Measurements from ENCODE around the gene NDUFB6.
"Not testable (repeated sequence)": the region's sequence is repeated elsewhere in the genome, so short reads cannot be mapped to it uniquely, and the experiment has no call there.

Gene NDUFB6

DNA sequence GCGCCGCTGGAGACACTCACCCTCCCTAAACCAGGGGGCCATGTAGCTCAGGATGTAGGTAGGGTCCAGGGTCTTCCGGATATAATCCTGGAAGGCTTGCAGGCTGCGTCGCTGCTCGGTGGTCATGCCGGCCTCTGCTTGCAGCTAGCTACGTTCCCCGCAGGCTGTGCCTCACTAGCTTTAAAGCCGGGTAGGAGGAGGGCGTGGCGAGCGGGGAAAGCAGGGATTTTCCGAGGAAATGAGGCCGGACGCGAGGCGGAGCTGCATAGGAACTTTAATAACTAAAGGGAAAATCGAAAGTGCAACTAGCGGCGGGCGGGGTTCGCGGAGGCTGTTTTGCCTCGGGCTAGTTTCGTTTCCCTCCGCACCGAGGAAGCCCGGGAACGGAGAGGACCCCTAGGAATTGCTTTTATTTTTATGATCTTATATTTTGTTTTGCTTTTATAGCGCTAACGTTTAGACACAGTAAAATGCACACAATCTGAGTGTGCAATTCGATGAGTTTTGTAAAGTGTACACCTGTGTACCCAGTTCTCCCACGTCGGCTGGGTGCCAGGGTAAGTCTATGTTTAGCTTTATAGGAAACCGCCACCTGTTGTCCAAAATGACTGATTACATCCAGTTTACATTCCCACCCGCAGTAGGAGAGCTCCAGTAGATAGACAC is 46.8 kb downstream of the NDUFB6 start, which contains the start of gene RIGI:
Gene RIGI (minus strand): TSS at position 156 of the 666 bp plus-strand sequence. CDS start 30 bp downstream, at position 126.
- H3K36me3 ChIP-seq (replicated peaks; ENCODE audit: low read depth, low read length) = no peaks in the 10 kb centered on the region
- H3K9ac ChIP-seq (ENCODE audit: low read length) = peak within 1 kb of the TSS; percentile 69
- no peak for TF ChIP-seq EZH2phosphoT487 (IDR thresholded peaks at IDR 0.05; ENCODE audit: low read depth)
- TF ChIP-seq, protein P1, sequence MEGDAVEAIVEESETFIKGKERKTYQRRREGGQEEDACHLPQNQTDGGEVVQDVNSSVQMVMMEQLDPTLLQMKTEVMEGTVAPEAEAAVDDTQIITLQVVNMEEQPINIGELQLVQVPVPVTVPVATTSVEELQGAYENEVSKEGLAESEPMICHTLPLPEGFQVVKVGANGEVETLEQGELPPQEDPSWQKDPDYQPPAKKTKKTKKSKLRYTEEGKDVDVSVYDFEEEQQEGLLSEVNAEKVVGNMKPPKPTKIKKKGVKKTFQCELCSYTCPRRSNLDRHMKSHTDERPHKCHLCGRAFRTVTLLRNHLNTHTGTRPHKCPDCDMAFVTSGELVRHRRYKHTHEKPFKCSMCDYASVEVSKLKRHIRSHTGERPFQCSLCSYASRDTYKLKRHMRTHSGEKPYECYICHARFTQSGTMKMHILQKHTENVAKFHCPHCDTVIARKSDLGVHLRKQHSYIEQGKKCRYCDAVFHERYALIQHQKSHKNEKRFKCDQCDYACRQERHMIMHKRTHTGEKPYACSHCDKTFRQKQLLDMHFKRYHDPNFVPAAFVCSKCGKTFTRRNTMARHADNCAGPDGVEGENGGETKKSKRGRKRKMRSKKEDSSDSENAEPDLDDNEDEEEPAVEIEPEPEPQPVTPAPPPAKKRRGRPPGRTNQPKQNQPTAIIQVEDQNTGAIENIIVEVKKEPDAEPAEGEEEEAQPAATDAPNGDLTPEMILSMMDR (IDR thresholded peaks at IDR 0.05; ENCODE audit: low read depth, low read length) = peak; percentile 63
- H3K79me2 ChIP-seq (ENCODE audit: low read length) = no peaks in the 10 kb centered on the region
- H3K4me2 ChIP-seq (ENCODE audit: low read length) = peak within 1 kb of the TSS; percentile 93
- H3K27ac ChIP-seq (ENCODE audit: low read length) = no peak within 1 kb of the TSS
- H4K20me1 ChIP-seq (ENCODE audit: insufficient read depth, low read length) = no peaks in the 10 kb centered on the region
- no peaks in the 10 kb centered on the region for H3K9me3 ChIP-seq (ENCODE audit: insufficient read depth, low read length)
- H2AFZ ChIP-seq (ENCODE audit: low read depth, low read length) = peak within 1 kb of the TSS; percentile 93
- peaks cover 9% of the 10 kb centered on the region for H3K4me1 ChIP-seq (ENCODE audit: low read length)
- no peaks in the 10 kb centered on the region for H3K27me3 ChIP-seq (ENCODE audit: low read depth, low read length)
- peak within 1 kb of the TSS; percentile 88 for H3K4me3 ChIP-seq (ENCODE audit: low read length)

GRCh38 chr9:32525709-32526030 is 47.3 kb downstream of the NDUFB6 start:
- Histone ChIP-seq H3K4me2 (ENCODE audit: low read length) (peak overlapping the region; percentile 93), H3K9ac (ENCODE audit: low read length) (peak overlapping the region; percentile 69), H3K36me3 (replicated peaks; ENCODE audit: low read depth, low read length) (no peaks in the 10 kb centered on the region), H3K4me1 (ENCODE audit: low read length) (peaks cover 9% of the 10 kb centered on the region), H2AFZ (ENCODE audit: low read depth, low read length) (peak overlapping the region; percentile 93), H3K79me2 (ENCODE audit: low read length) (no peaks in the 10 kb centered on the region), H3K27me3 (ENCODE audit: low read depth, low read length) (no peaks in the 10 kb centered on the region), H3K4me3 (ENCODE audit: low read length) (peak overlapping the region; percentile 88), H4K20me1 (ENCODE audit: insufficient read depth, low read length) (no peaks in the 10 kb centered on the region), H3K9me3 (ENCODE audit: insufficient read depth, low read length) (no peaks in the 10 kb centered on the region), H3K27ac (ENCODE audit: low read length) (no peak overlapping the region)
- TF ChIP-seq EZH2phosphoT487 (IDR thresholded peaks at IDR 0.05; ENCODE audit: low read depth) = no peak
- TF ChIP-seq, protein P1 (IDR thresholded peaks at IDR 0.05; ENCODE audit: low read depth, low read length) = no peak

DNA sequence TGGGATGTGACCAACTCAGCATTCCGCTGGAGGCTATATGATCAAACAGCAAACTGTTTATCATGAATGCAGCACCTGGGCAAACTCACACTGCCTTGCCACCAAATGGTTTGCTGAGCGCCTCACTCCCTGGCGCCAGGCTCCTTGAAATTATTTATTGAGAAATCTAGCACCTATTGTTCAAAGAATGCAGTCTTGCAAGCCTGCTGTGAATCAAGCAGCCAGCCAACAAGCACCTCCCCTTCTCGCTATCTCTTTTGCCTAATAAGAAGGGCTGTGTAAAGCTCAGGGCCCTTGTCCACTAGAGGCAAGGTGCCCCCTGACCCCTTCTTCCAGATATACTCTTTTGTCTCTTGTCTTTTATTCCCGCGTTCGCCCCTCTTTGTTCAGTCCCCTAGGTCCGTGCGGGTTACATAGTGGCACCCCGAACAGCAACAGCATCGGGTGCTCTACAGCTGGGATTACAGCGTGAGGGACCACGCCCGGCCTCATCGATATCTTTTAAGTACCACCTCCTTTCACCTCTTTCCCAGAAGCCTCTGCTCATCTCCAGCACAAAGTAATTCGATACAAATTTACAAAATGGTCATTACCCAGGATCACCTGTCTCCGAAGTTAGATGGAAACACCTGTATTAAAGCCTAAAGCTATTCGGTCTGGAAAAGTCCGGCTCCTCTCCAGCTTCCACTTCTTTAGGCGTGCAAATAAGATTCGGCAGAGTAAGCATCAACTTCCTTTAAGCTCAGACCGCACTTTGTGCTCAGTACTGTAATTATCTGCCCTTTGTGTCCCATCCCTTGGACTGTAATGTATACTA is 47.9 kb downstream of the NDUFB6 start:
- Histone ChIP-seq H3K9ac (ENCODE audit: low read length) (peak overlapping the region; percentile 69), H4K20me1 (ENCODE audit: insufficient read depth, low read length) (no peaks in the 10 kb centered on the region), H3K27ac (ENCODE audit: low read length) (no peak overlapping the region), H3K4me2 (ENCODE audit: low read length) (peak overlapping the region; percentile 93), H3K4me1 (ENCODE audit: low read length) (peaks cover 9% of the 10 kb centered on the region), H3K27me3 (ENCODE audit: low read depth, low read length) (no peaks in the 10 kb centered on the region), H3K36me3 (replicated peaks; ENCODE audit: low read depth, low read length) (no peaks in the 10 kb centered on the region), H3K79me2 (ENCODE audit: low read length) (no peaks in the 10 kb centered on the region), H3K4me3 (ENCODE audit: low read length) (peak overlapping the region; percentile 88), H3K9me3 (ENCODE audit: insufficient read depth, low read length) (no peaks in the 10 kb centered on the region), H2AFZ (ENCODE audit: low read depth, low read length) (peak overlapping the region; percentile 93)
- TF ChIP-seq, protein P1 (IDR thresholded peaks at IDR 0.05; ENCODE audit: low read depth, low read length) = no peak
- no peak for TF ChIP-seq EZH2phosphoT487 (IDR thresholded peaks at IDR 0.05; ENCODE audit: low read depth)

DNA sequence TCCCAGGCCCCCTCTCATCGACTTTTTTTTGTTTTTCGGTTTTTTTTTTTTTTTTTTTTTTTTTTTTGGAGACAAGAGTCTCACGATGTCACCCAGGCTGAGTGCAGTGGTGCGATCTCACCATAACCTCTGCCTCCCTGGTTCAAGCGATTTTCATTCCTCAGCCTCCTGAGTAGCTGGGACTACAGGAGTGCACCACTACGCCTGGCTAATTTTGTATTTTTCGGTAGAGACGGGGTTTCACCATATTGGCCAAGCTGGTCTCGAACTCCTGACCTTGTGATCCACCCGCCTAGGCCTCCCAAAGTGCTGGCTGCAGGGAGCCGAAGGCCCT is 48.4 kb downstream of the NDUFB6 start:
- not testable (repeated sequence) for H3K4me2 ChIP-seq (ENCODE audit: low read length); H4K20me1 ChIP-seq (ENCODE audit: insufficient read depth, low read length); H3K27me3 ChIP-seq (ENCODE audit: low read depth, low read length); H3K4me3 ChIP-seq (ENCODE audit: low read length); H3K79me2 ChIP-seq (ENCODE audit: low read length); H3K27ac ChIP-seq (ENCODE audit: low read length); H3K36me3 ChIP-seq (replicated peaks; ENCODE audit: low read depth, low read length); H3K9me3 ChIP-seq (ENCODE audit: insufficient read depth, low read length); H2AFZ ChIP-seq (ENCODE audit: low read depth, low read length); H3K9ac ChIP-seq (ENCODE audit: low read length); H3K4me1 ChIP-seq (ENCODE audit: low read length)

All from OCI-LY3 (cell line).